HG03520 (cell line): ENCODE measurements around the gene MRPS18A.
A peak's percentile ranks its signal among the peaks of the same experiment; 100 is the strongest.

ENCODE experiments used
- ATAC-seq: cut with Tn5 transposase; IDR thresholded peaks from one replicate; pipeline ENCODE4 v1.9.1; 2021; ENCODE audit warnings: mild to moderate bottlenecking, moderate library complexity; ENCODE audit not compliant: unreplicated experiment

The MRPS18A gene

DNA sequence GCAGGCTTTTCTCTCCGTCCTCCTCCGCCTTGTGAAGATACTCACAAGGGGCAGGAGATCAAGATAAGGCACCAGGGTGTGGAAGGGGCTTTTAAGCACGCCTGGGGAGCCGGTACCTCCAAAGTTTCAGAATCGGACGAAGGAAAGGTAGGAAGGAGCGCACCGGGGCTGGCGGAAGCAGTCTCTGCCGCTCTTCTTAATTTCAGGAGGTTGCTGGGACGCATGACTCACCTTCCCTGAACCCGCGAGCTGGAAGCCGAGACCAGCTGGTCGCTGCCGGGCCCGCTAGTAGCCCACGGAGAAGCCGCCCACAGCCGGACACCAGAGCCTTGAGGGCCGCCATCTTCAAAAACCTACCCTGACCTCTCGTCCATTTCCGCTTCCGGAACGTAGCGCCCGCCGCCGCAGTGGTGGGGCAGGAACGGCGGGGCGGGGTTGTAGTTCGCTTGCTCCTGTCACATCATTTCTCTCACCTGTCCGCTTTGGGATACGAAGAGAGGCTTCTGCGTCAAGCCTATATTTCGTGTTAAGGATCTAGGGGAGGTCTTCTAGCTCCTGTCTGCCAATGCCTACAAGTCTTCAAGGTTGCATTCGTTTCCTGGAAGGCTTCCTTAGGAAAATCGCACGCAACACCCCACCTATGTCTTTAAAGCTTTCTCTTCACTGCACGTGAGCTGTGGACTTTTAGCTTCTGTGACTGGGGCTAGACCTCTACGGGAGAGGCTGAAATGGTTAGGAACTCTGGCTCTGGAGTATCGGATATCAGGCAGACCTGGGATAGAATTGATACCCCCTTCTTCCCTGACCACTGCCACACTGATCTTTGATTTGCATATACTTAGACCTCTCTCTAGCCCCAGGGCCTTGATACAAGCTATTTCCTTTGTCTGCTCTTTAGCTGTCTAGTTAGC, at the start of gene MRPS18A:
Gene MRPS18A (minus strand): TSS at position 355 of the 911 bp plus-strand sequence. CDS start 12 bp downstream, at position 343.
- ATAC-seq: peak; percentile 82

DNA sequence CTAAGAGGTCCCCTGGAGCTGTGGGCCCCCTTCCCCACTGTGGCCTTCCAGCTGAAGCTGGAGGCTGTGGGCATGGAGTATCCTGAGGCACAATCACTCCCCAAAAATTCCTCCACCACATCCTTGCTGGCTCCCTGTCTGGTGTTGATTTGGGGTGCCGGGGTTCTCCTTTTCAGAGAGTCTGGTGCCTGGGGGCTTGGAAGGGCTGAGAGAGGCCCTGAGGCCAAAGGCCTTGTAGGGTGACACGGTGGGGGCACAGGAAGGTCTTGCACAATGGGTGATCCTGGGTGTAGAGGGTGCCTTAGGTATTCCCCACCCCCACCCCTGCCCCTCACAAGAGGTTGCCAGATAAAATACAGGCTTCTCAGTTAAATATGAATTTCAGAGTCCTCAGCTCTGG, 49.3 kb upstream of the MRPS18A start:
- ATAC-seq: no peak

- no peak for ATAC-seq
Observed at GRCh38 chr6:43736211-43736786, 48.7 kb upstream of the MRPS18A start.

GRCh38 chr6:43735642-43736199, 48.1 kb upstream of the MRPS18A start:
- no peak for ATAC-seq

DNA sequence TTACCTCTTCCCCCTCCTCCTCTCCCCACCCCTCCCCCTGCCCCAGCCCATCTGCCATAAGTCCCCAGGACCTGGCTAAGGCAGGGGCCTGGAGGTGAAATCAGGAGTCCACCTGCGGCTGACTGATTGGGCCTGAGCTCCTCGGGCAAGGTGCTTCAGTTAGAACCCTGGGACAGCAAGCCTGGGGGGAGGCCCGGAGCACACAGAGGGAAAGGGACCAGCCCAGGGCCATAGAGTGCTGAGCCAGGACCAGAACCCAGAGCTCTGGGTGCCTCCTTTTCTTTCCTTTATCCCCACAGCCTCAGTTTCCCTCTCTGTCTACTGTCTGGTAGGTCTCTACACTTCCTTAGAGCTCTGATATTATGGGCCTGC, 46.7 kb upstream of the MRPS18A start:
- ATAC-seq: no peak

GRCh38 chr6:43733471-43734293, 46.1 kb upstream of the MRPS18A start:
- ATAC-seq: peak; percentile 71

DNA sequence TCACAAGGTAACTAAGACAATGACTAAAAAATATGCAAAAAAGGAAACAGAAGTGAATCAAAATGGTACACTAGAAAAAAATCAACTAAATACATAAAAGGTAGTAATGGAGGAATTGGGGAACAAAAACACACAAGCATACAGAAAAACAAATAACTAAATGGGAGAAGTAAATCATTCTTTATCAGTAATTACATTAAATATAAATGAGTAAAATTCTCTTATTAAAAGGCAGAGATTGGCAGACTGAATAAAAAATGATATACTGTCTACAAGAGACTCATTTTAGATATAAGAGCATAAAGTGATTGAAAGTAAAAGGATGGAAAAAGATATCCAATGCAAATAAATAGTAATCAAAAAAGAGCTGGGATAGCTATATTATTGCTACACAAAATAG, 43.0 kb upstream of the MRPS18A start:
- ATAC-seq: no peak

DNA sequence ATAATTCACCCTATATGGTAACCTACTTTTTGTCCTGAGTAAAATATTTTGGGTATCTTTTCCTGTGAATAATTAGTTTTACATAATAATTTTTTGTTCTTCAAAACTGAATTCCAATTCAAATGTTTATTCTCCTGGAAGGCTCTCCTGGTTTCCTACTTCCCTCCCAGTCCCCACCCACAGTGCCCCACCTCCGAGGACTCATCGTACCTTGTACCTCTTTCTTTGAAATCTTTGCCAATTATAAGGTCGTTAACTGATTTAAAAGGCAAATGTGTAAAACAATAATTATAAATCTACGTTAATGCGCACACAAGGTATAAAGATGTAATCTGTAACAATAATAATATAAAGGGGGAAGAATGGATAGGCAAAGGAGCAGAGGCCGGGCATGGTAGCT, 41.9 kb upstream of the MRPS18A start:
- ATAC-seq: no peak

DNA sequence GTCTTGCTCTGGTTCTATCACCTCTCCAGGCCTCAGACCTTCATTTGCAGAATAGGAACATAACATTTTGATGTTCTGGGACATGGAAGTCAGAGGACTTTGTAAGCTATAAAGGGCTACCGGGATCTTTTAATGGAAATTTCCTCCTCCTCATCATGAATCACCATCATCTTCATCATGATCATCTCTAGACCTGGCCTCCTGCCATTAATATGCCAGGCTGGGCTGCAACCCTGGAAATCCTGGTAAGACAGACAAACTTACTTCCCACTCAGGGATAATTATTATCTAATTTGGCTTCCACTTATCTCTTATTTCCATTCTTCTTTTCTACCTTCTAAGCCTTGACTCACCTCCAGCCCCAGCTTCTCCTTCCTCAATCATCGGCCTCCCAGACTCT, 41.0 kb upstream of the MRPS18A start:
- no peak for ATAC-seq

DNA sequence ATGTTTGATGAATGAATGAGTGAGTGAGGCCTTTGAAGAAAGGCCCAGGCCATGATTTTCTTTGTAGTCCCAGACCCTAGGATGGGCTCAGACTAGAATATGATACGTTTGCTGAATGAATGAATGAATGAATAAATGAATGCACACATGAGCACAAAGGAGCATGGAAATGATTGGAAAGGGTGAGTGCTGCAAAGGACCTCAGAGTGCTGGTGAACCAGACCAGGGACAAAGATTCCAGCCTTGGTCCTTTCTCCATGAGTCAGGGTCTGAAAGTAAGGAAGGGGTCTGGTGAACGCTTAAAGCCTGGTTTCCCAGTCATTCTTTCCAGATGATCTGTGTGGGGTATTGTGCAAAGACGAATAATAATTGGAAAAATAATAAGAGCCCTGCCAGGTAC, 40.0 kb upstream of the MRPS18A start:
- ATAC-seq: no peak

DNA sequence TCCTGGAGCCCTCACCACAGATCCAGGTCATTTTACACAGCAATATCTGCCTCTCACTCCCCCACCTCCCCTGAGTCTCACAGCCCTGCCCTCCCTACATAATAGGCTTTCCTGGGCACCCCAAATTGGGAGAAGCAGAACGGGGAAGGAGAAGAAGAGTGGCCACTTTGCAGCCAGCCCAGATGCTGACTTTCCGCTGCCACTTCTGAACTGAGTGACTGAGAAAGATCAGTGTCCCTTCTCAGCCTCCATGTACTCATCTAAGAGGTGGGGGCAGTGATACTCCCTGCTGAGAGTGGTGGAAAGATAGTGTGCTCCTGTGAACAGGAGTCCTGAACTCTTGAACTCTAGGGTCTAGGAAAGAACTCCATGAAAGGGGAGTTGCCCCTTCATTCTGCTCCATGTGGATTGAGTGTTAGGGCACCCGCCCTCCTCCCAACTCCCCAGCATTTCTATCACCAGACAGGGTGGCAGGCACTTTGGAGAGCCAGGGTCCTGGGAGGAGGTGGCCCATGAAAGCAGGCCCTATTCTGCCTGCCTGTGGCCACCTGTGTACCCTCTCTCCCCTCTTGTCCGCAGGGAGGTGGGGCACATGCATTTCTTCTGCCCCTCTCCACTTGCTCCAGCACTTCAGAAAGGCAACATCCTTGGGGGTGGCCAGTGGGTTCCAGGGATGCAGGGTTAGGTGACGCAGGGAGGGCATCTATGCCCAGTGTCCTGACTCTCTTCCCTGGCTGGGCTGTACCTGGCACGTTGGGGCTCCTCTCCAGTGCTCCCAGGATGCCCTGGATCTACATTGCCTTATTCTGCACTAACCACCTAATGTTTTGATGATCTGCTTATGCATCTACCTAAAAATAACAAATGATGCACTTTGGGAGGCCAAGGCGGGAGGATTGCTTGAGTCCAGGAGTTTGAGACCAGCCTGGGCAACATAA, 38.3 kb upstream of the MRPS18A start:
- ATAC-seq: no peak

DNA sequence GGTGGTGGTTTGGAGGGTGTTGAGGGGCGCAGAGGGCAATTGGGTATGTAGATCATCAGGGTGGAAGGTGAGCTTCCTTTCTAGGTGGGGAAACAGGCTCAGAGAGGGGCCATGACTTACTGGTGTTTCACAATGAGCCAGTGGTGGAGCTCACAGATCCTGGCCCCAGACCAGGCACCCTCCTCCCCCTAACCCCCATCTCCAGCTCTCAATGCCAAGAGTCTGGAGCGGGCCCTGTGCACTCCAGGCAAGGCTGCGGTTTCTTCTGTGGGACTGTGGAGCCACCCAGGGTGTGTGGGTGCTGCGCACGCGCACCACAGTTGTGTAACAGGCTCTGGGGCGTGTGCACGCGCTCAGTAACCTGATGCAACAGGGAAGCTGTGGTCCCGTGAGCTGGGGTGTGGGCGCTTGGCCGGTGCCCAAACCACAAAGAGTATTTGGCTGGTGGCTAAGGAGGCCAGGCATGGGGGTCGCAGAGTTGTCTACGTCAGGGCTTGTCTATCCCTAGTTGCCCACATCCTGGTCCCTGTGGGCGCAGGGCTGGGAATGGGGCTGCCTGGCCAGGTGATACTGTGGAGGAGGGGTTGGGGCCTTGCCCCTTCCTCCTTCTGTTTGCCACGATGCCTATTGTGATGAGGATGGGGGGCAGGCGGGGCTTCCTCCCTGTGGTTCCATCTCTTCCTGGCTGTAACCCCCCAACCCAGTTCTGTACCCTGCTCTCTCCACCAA, 37.5 kb upstream of the MRPS18A start:
- ATAC-seq: peak; percentile 59

DNA sequence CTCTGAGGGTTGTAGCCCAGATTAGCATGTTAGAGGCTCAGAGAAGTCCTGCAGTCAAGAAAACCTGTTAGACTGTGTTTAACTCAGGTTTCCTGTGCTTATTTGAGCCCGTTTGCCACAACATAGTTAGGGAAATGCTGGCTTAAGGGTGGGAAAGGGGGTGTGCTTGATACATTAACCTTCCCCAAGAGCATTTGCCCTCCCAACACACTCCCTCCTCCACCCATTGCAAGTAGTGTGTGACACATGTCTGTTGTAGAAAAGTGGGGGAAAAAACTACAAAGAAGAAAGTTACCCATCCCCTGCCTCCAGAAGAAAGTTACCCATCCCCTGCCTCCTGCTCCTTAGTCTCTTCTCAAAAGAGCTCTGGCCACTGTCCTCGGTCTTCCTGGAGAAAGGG, 36.8 kb upstream of the MRPS18A start:
- ATAC-seq: no peak

DNA sequence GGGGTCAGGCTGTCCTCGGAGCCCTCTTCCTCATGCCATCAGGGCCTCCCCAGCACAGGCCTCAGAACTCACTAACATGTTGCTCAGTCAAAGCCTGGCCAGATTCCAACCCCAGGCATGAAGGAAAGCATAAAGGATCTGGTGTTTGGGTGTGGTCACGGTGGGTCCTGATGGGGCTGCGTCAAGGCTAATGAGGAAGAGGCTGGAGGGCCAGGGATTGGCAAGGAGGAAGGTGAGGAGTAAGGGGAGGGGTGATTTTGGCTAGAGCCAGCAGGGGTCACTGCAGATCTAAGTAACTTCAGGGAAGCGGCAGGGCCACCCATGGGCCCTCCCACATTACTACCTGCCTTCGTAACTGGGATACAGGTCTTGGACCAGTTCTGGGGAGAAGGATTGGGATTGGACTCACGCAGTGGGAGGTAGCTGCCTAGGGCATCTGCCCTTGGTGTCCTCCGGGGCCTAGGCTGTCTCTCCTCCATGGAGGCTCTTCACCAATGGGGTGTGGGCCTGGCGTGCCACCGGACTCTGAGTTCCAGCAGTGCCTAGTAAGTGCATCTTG, 36.2 kb upstream of the MRPS18A start:
- ATAC-seq: no peak

- no peak for ATAC-seq
Observed at GRCh38 chr6:43722920-43723545, 35.4 kb upstream of the MRPS18A start.

DNA sequence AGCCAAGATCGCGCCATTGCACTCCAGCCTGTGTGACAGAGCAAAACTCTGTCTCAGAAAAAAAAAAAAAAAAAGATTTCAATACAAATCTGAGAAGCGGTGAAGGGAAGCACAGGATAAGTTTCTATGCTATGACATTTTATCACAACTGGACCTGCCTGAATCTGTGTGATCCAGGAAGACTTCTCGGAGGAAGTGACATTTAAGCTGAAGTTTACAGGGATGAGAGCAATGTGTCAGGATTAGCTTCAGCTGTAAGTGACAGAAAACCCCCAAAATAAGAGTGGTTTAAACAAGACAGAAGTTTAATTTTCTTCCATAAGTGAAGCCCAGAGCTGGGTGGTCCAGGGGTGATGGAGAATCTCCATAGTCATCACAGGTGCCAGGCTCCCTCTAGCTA, 33.4 kb upstream of the MRPS18A start:
- ATAC-seq: no peak

GRCh38 chr6:43719511-43719910, 31.9 kb upstream of the MRPS18A start:
- no peak for ATAC-seq

GRCh38 chr6:43718387-43719105, 31.0 kb upstream of the MRPS18A start:
- ATAC-seq: no peak
